ENCODE results near the gene DDR1. TPM values are rescaled to one million over a fixed set of nuclear protein-coding genes. Genes with fewer than 3 reads are reported as not detected.

The DDR1 gene
- polyA plus RNA-seq, 1 donor from 2014 or later: 196 TPM

- Histone ChIP-seq H3K4me2 (ENCODE audit: low read length) (peak overlapping the region; percentile 84), H3K27me3 (ENCODE audit: insufficient read depth, low read depth, low read length) (no peaks in the 10 kb centered on the region), H3K36me3 (ENCODE audit: insufficient read depth, low read length) (no peaks in the 10 kb centered on the region), H4K20me1 (ENCODE audit: insufficient read depth) (no peaks in the 10 kb centered on the region), H2AFZ (ENCODE audit: low read depth, low read length) (peak overlapping the region; percentile 63), H3K9me3 (ENCODE audit: low read length) (no peaks in the 10 kb centered on the region), H3K9ac (ENCODE audit: low read length) (peak overlapping the region; percentile 99), H3K27ac (ENCODE audit: low read length) (peak overlapping the region; percentile 100), H3F3A (ENCODE audit: insufficient read depth, low read length, poor library complexity, severe bottlenecking) (peaks cover 26% of the 10 kb centered on the region), H3K4me3 (ENCODE audit: low read length) (peak overlapping the region; percentile 72), H3K79me2 (replicated peaks; ENCODE audit: insufficient read depth, low read length) (peaks cover 70% of the 10 kb centered on the region), H3K9me2 (ENCODE audit: insufficient read depth, low read length) (no peaks in the 10 kb centered on the region)
- TF ChIP-seq RAD21 (conservative IDR thresholded peaks at IDR 0.05): no peak
- TF ChIP-seq MXI1 (conservative IDR thresholded peaks at IDR 0.05; ENCODE audit: poor library complexity, severe bottlenecking): peak; percentile 47
- peak; percentile 28 for TF ChIP-seq SMC3 (conservative IDR thresholded peaks at IDR 0.05; ENCODE audit: poor library complexity)
- peak; percentile 86 for TF ChIP-seq REST (IDR thresholded peaks at IDR 0.05; ENCODE audit: borderline replicate concordance)
- peak; percentile 57 for TF ChIP-seq POLR2AphosphoS5 (IDR thresholded peaks at IDR 0.05)
- peak; percentile 66 for TF ChIP-seq TAF1 (IDR thresholded peaks at IDR 0.05; ENCODE audit: low read depth)
- TF ChIP-seq CTCF (IDR thresholded peaks at IDR 0.05; ENCODE audit: poor library complexity, severe bottlenecking): no peak
- TF ChIP-seq EP300 (conservative IDR thresholded peaks at IDR 0.05; ENCODE audit: poor library complexity, severe bottlenecking): peak; percentile 64
- no peak for TF ChIP-seq EZH2 (IDR thresholded peaks at IDR 0.05; ENCODE audit: borderline replicate concordance, insufficient read depth, low read length, poor library complexity, severe bottlenecking)
Measured at GRCh38 chr6:30880698-30881252, 3.5 kb upstream of the DDR1 start.

DNA sequence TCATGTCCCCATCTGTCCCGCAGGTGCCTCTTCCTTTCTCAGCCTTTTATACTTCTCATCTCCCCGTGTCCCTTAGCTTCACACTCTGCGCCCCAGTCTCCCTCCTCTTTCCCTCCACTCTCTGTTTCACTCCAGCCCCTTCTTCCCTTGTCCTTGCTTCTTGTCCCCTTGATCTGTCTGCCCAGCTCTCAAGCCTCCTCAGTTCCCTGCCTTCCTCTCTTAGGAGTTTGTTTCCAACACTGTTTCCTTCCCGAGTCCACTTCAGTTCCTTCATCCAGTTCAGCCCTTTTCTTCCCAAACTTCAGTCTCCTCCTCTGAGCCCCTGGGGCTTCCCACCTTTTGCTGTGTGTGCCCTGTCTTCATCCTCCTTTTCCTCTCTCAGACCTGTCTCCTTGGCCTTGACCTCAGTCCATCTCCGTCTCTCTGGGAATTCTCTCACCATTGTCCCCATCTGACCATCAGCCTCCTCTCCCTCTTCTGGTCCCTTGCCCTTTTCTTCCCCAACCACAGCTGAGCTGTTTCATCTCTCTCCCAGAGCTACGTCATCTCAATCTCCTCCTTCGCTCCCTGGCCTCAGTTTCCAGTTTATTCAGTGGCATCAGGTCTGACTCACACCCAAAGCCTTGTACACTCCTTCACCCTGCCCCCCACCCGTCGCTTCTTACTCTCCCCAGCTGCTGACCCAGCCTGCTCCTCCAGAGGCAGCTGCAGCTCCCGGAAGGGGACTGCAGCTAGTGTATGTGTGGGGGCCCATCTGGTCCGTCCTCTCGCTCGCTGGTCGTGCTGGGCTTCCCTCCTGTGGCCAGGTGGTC lies 2.7 kb upstream of the DDR1 start:
- peaks cover 78% of the 10 kb centered on the region for H3K79me2 ChIP-seq (replicated peaks; ENCODE audit: insufficient read depth, low read length)
- no peak overlapping the region for H2AFZ ChIP-seq (ENCODE audit: low read depth, low read length)
- no peaks in the 10 kb centered on the region for H3K36me3 ChIP-seq (ENCODE audit: insufficient read depth, low read length)
- peak overlapping the region; percentile 99 for H3K9ac ChIP-seq (ENCODE audit: low read length)
- peak; percentile 6 for TF ChIP-seq TAF1 (IDR thresholded peaks at IDR 0.05; ENCODE audit: low read depth)
- no peak for TF ChIP-seq MXI1 (conservative IDR thresholded peaks at IDR 0.05; ENCODE audit: poor library complexity, severe bottlenecking)
- peak overlapping the region; percentile 100 for H3K27ac ChIP-seq (ENCODE audit: low read length)
- H3K4me2 ChIP-seq (ENCODE audit: low read length): peak overlapping the region; percentile 84
- peak overlapping the region; percentile 72 for H3K4me3 ChIP-seq (ENCODE audit: low read length)
- H3K9me2 ChIP-seq (ENCODE audit: insufficient read depth, low read length): no peaks in the 10 kb centered on the region
- H4K20me1 ChIP-seq (ENCODE audit: insufficient read depth): no peaks in the 10 kb centered on the region
- no peaks in the 10 kb centered on the region for H3K9me3 ChIP-seq (ENCODE audit: low read length)
- peaks cover 26% of the 10 kb centered on the region for H3F3A ChIP-seq (ENCODE audit: insufficient read depth, low read length, poor library complexity, severe bottlenecking)
- no peaks in the 10 kb centered on the region for H3K27me3 ChIP-seq (ENCODE audit: insufficient read depth, low read depth, low read length)
